ENCODE measurements around the gene CPOX. TPM values are rescaled to one million over a fixed set of nuclear protein-coding genes. Genes with fewer than 3 reads are reported as not detected.
A peak's percentile ranks its signal among the peaks of the same experiment; 100 is the strongest.

The CPOX gene
- total and polyA plus RNA-seq, 3 donors from 2014 or later = 9.3 to 25.4 (median 21.7) TPM

DNA sequence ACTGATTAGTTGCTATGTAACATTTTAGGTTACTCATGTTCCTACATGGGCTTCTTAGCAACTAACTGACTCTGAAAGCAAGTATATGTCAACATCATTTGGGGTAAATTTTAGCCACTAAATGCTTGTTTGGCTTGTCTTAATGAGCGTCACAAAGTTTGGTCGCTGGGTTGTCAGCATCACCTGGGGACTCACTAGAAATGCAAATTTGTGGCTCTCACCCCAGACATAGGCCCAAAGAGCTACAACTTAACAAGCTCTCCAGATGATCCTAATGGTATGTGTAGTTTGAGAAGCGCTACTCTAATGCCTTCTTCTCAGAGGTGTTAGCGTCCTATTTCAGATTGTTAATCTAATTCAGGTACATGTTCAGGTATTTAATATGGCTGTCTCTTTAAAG, 32.7 kb upstream of the CPOX start:
- H3K27me3 ChIP-seq = no peaks in the 10 kb centered on the region
- no peaks in the 10 kb centered on the region for H3K36me3 ChIP-seq (ENCODE audit: low read depth, missing control alignments)
- no peaks in the 10 kb centered on the region for H3K9me3 ChIP-seq
- H3K27ac ChIP-seq = no peak overlapping the region
- DNase-seq = no peak
- H3K4me3 ChIP-seq = no peak overlapping the region
- TF ChIP-seq POLR2A (IDR thresholded peaks at IDR 0.05) = no peak
- TF ChIP-seq, protein P1, sequence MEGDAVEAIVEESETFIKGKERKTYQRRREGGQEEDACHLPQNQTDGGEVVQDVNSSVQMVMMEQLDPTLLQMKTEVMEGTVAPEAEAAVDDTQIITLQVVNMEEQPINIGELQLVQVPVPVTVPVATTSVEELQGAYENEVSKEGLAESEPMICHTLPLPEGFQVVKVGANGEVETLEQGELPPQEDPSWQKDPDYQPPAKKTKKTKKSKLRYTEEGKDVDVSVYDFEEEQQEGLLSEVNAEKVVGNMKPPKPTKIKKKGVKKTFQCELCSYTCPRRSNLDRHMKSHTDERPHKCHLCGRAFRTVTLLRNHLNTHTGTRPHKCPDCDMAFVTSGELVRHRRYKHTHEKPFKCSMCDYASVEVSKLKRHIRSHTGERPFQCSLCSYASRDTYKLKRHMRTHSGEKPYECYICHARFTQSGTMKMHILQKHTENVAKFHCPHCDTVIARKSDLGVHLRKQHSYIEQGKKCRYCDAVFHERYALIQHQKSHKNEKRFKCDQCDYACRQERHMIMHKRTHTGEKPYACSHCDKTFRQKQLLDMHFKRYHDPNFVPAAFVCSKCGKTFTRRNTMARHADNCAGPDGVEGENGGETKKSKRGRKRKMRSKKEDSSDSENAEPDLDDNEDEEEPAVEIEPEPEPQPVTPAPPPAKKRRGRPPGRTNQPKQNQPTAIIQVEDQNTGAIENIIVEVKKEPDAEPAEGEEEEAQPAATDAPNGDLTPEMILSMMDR (IDR thresholded peaks at IDR 0.05) = no peak
- 79 to 91% methylated on average over 4 of the region's 4 CpGs for WGBS, 2 donors
- intact Hi-C loops (cut with DNase I; ENCODE audit: low total_unique reads) = no loop called here
- no peaks in the 10 kb centered on the region for H3K4me1 ChIP-seq

GRCh38 chr3:98623572-98624280, 30.3 kb upstream of the CPOX start:
- H3K9me3 ChIP-seq = no peaks in the 10 kb centered on the region
- no peaks in the 10 kb centered on the region for H3K4me1 ChIP-seq
- no peaks in the 10 kb centered on the region for H3K36me3 ChIP-seq (ENCODE audit: low read depth, missing control alignments)
- no peak for DNase-seq
- H3K27me3 ChIP-seq = no peaks in the 10 kb centered on the region
- no peak overlapping the region for H3K27ac ChIP-seq
- TF ChIP-seq, protein P1 (IDR thresholded peaks at IDR 0.05) = no peak
- TF ChIP-seq POLR2A (IDR thresholded peaks at IDR 0.05) = no peak
- 76 to 90% methylated on average over 3 of the region's 3 CpGs for WGBS, 2 donors
- H3K4me3 ChIP-seq = no peak overlapping the region
- intact Hi-C loops (cut with DNase I; ENCODE audit: low total_unique reads) = no loop called here

GRCh38 chr3:98617841-98618240, 24.4 kb upstream of the CPOX start:
- DNase-seq = no peak
- 88 to 90% methylated on average over 2 of the region's 2 CpGs for WGBS, 2 donors
- Histone ChIP-seq H3K4me3 (no peak overlapping the region), H3K27me3 (no peaks in the 10 kb centered on the region), H3K27ac (no peak overlapping the region), H3K36me3 (ENCODE audit: low read depth, missing control alignments) (no peaks in the 10 kb centered on the region), H3K9me3 (no peaks in the 10 kb centered on the region), H3K4me1 (no peaks in the 10 kb centered on the region)
- TF ChIP-seq, protein P1 (IDR thresholded peaks at IDR 0.05) = no peak
- no peak for TF ChIP-seq POLR2A (IDR thresholded peaks at IDR 0.05)
- intact Hi-C loops (cut with DNase I; ENCODE audit: low total_unique reads) = no loop called here

- H3K27me3 ChIP-seq = no peaks in the 10 kb centered on the region
- H3K36me3 ChIP-seq (ENCODE audit: low read depth, missing control alignments) = no peaks in the 10 kb centered on the region
- H3K9me3 ChIP-seq = no peaks in the 10 kb centered on the region
- H3K4me1 ChIP-seq = no peaks in the 10 kb centered on the region
- DNase-seq = no peak
- intact Hi-C loops (cut with DNase I; ENCODE audit: low total_unique reads) = no loop called here
- 62 to 64% methylated on average over 4 of the region's 4 CpGs for WGBS, 2 donors
- peak overlapping the region in 1 of 2 donors; percentile 13 for H3K4me3 ChIP-seq
- no peak for TF ChIP-seq POLR2A (IDR thresholded peaks at IDR 0.05)
- TF ChIP-seq, protein P1 (IDR thresholded peaks at IDR 0.05) = no peak
- no peak overlapping the region for H3K27ac ChIP-seq
Measured at GRCh38 chr3:98613616-98614015, 20.2 kb upstream of the CPOX start.

GRCh38 chr3:98612996-98613517, 19.6 kb upstream of the CPOX start:
- Histone ChIP-seq H3K27ac (no peak overlapping the region), H3K4me1 (no peaks in the 10 kb centered on the region), H3K36me3 (ENCODE audit: low read depth, missing control alignments) (no peaks in the 10 kb centered on the region), H3K27me3 (no peaks in the 10 kb centered on the region), H3K9me3 (no peaks in the 10 kb centered on the region), H3K4me3 (peak overlapping the region; percentile 13 to 27)
- no peak for TF ChIP-seq POLR2A (IDR thresholded peaks at IDR 0.05)
- TF ChIP-seq, protein P1 (IDR thresholded peaks at IDR 0.05) = no peak
- no peak for DNase-seq
- intact Hi-C loops (cut with DNase I; ENCODE audit: low total_unique reads) = no loop called here
- 84 to 85% methylated on average over 6 of the region's 6 CpGs for WGBS, 2 donors
